ENCODE data around the gene LRPAP1. TPM values are rescaled to one million over a fixed set of nuclear protein-coding genes. Genes with fewer than 3 reads are reported as not detected.
"Not testable (repeated sequence)": the region's sequence is repeated elsewhere in the genome, so short reads cannot be mapped to it uniquely, and the experiment has no call there.

The LRPAP1 gene, protein sequence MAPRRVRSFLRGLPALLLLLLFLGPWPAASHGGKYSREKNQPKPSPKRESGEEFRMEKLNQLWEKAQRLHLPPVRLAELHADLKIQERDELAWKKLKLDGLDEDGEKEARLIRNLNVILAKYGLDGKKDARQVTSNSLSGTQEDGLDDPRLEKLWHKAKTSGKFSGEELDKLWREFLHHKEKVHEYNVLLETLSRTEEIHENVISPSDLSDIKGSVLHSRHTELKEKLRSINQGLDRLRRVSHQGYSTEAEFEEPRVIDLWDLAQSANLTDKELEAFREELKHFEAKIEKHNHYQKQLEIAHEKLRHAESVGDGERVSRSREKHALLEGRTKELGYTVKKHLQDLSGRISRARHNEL
- total RNA-seq: 72.6 TPM

- DNase-seq (ENCODE audit: low spot score) (peak; percentile 97), ATAC-seq (peak; percentile 95)
Measured at GRCh38 chr4:3531879-3532750, at the start of gene LRPAP1. LRPAP1 (minus strand) TSS chr4:3532422; CDS start chr4:3532412, 10 bp downstream.

- not testable (repeated sequence) for ATAC-seq; DNase-seq (ENCODE audit: low spot score)
Measured at GRCh38 chr4:3581334-3582090, 49.3 kb upstream of the LRPAP1 start.

GRCh38 chr4:3580859-3581258 is 48.6 kb upstream of the LRPAP1 start:
- not testable (repeated sequence) for DNase-seq (ENCODE audit: low spot score)
- peak; percentile 15 for ATAC-seq

- ATAC-seq; DNase-seq (ENCODE audit: low spot score): not testable (repeated sequence)
Measured at GRCh38 chr4:3578527-3579144, 46.4 kb upstream of the LRPAP1 start.

DNA sequence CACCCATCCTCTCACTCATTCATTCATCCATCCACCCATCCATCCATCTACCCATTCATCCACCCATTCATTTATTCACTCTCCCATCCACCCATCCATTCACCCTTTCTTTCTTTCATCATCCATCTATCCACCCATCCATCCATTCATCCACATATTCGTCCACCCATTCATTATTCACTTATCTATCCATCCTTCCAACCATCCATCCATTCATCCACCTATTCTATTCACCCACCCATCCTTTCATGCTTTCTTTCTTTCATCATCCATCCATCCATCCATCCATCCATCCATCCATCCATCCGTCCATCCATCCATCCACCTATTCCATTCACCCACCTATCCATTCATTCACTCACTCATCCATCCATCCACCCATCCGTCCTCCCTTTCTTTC is 45.8 kb upstream of the LRPAP1 start:
- not testable (repeated sequence) for ATAC-seq; DNase-seq (ENCODE audit: low spot score)

- ATAC-seq; DNase-seq (ENCODE audit: low spot score): not testable (repeated sequence)
Measured at GRCh38 chr4:3577208-3577892, 45.1 kb upstream of the LRPAP1 start.

- not testable (repeated sequence) for ATAC-seq; DNase-seq (ENCODE audit: low spot score)
Measured at GRCh38 chr4:3576533-3577207, 44.4 kb upstream of the LRPAP1 start.

DNA sequence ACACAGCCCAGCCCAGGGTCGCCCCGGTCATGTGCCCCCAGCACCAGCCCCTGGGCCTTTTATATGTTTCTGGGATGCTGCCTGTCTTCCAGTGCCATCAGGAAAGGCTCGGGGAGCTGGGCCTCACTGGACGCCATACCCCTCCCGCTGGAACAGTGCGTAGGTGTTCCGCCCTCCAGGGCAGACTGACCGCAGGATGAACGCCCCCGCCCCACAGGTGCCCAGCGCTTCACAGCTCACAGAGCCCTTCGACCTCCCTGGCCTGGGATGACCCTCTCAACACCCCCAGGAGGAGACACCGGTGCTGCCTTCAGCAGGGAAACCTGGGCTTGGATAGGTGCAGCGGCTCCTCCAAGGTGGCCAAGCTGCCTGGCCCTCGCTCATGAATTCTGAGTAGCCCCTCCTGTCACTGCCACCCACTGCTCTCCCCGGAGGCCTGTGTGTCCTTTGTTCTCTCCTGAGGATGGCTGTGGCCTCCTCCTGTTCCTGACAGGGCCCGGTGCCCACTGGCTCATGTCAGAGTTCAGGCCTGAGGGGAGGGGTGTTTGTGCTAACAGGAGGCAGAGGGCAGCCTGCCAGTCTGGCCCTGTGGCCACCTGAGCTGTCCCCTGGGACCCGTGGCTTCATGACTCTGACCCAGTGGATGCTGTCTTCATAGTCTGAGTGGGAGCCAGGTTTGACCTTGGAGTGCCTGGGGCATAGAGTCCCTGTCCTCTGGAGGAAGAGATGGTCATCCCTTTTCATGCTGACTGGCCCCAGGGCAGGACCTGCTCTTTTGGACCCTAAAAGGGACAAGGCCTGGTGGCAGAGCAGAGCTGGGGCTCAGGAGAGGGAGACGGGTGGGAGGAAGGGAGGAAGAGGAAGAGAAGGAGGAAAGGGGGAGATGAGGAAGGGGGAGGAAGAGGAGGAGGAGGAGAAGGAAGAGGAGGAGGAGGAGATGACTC is 43.5 kb upstream of the LRPAP1 start:
- not testable (repeated sequence) for DNase-seq (ENCODE audit: low spot score)
- ATAC-seq: peak; percentile 60

GRCh38 chr4:3574865-3575264 is 42.6 kb upstream of the LRPAP1 start:
- DNase-seq (ENCODE audit: low spot score); ATAC-seq: not testable (repeated sequence)

GRCh38 chr4:3574346-3574745 is 42.1 kb upstream of the LRPAP1 start:
- DNase-seq (ENCODE audit: low spot score); ATAC-seq: not testable (repeated sequence)

- no peak for ATAC-seq
Measured at GRCh38 chr4:3573131-3573530, 40.9 kb upstream of the LRPAP1 start.

DNA sequence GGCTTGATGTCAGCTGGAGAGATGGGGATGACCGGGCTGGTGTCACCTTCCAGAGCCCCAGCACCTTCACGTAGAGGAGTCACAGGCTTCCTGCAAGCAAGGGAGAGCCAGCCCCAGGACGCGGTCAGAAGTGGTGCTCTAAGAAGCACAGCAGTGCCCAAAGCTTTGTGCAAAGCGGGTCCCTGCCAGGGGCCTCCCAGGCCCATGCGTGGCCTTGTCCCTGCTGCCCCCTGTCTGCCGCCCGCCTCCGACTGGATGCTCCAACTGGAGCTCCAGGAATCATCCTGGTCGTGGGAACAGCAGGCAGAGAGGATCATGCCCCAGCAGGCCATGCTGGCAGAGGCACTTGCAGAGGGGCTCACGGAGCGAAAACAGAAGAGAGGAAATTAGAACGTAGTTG is 40.1 kb upstream of the LRPAP1 start:
- DNase-seq (ENCODE audit: low spot score) (no peak), ATAC-seq (no peak)

More at GRCh38 chr4:3573131-3573530, 40.9 kb upstream of the LRPAP1 start:
- DNase-seq (ENCODE audit: low spot score): no peak

GRCh38 chr4:3571921-3572320 is 39.7 kb upstream of the LRPAP1 start:
- ATAC-seq (no peak), DNase-seq (ENCODE audit: low spot score) (no peak)

GRCh38 chr4:3570923-3571322 is 38.7 kb upstream of the LRPAP1 start:
- not testable (repeated sequence) for DNase-seq (ENCODE audit: low spot score); ATAC-seq

GRCh38 chr4:3569611-3570010 is 37.4 kb upstream of the LRPAP1 start:
- not testable (repeated sequence) for DNase-seq (ENCODE audit: low spot score); ATAC-seq

DNA sequence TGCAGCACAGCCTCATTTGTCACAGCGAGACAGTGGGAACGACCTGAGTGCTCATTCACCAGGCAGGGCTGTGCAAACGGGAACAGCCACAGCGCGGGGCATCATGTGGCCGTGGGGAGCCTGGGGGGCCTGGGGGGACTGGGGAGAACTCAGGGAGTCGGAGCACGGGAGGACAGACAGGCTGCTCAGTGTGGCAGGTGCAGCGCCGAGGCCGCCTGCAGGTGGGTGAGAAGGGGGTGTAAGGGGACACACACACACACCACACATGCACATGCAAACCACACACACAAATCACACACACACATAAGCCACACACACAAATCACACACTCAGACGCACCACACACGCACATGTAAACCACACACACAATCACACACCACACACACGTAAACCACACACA is 34.5 kb upstream of the LRPAP1 start:
- not testable (repeated sequence) for ATAC-seq; DNase-seq (ENCODE audit: low spot score)

- not testable (repeated sequence) for ATAC-seq; DNase-seq (ENCODE audit: low spot score)
Measured at GRCh38 chr4:3566301-3566700, 34.1 kb upstream of the LRPAP1 start.

DNA sequence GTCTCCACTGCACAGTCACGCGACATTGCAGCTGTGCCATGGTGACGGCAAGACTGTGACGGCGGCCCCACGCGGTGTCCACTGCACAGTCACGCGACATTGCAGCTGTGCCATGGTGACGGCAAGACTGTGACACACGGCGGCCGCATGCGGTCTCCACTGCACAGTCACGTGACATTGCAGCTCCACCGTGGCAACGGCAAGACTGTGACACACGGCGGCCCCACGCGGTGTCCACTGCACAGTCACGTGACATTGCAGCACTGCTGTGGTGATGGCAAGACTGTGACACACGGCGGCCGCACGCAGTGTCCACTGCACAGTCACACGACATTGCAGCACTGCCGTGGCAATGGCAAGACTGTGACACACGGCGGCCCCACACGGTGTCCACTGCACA is 32.7 kb upstream of the LRPAP1 start:
- DNase-seq (ENCODE audit: low spot score); ATAC-seq: not testable (repeated sequence)

Measured in left lobe of liver (tissue), 2 donors.